Uterus (tissue), 4 donors: ENCODE results near the gene CORIN. TPM values are rescaled to one million over a fixed set of nuclear protein-coding genes. Genes with fewer than 3 reads are reported as not detected.

ENCODE experiments used
- DNase-seq, 2 donors: peaks; one replicate each; pipeline ENCODE4 v3.0.0-alpha.2; 2019 to 2020
- H3K27ac ChIP-seq, 2 donors: fragments of 200-600 bp; sonication (generic); 1 replicate in 1 of 2; 2 replicates in 1 of 2; pipeline ENCODE4 v1.5.1; 2016 to 2018
- H3K27me3 ChIP-seq, 2 donors: fragments of 200-600 bp; sonication (generic); one replicate each; pipeline ENCODE4 v1.5.1; 2018 to 2019; ENCODE audit warnings: control low read depth in 1 of 2
- H3K36me3 ChIP-seq, 2 donors: fragments of 200-600 bp; sonication (generic); one replicate each; pipeline ENCODE4 v1.5.1; 2019; ENCODE audit warnings: control low read depth in 1 of 2
- H3K4me1 ChIP-seq, 2 donors: fragments of 200-600 bp; sonication (generic); one replicate each; pipeline ENCODE4 v1.5.1; 2018 to 2019; ENCODE audit warnings: control low read depth in 1 of 2
- H3K4me3 ChIP-seq, 2 donors: fragments of 200-600 bp; sonication (generic); 1 replicate in 1 of 2; 2 replicates in 1 of 2; pipeline ENCODE4 v1.5.1; 2018 to 2019; ENCODE audit warnings: mild to moderate bottlenecking in 1 of 2
- H3K9me3 ChIP-seq, 2 donors: fragments of 200-600 bp; sonication (generic); one replicate each; pipeline ENCODE4 v1.5.1; 2019; ENCODE audit warnings: control low read depth in 1 of 2
- POLR2A ChIP-seq, 2 donors: fragments of 450-650 bp; IDR thresholded peaks; one replicate each; pipeline ENCODE4 v1.6.1; 2016; ENCODE audit warnings: antibody characterized with exemption in 2 of 2, mild to moderate bottlenecking in 1 of 2, moderate library complexity in 1 of 2
- intact Hi-C: fragments of 100-400 bp; cut with DNase I; formaldehyde crosslinking; loops from one replicate; pipeline ENCODE4 v1.15.1; 2023; ENCODE audit warnings: low total_unique reads
- total RNA-seq, 4 donors: library from RNA; depleted of rRNA in 3 of 4; stranded (reverse); fragments of >200 nt in 3 of 4; gene quantifications; one replicate each; pipeline versions ENCODE4 v1.1.0 to v1.2.4, GENCODE V29; 2014 to 2023
- TF ChIP-seq, protein P1 (sequence below), 4 experiments: fragments of 200-600 bp in 2 of 4; fragments of 450-650 bp in 2 of 4; sonication (generic) in 2 of 4; IDR thresholded peaks; one replicate each; pipeline ENCODE4 v1.5.1; 2016 to 2019; ENCODE audit warnings: antibody characterized with exemption in 4 of 4, mild to moderate bottlenecking in 2 of 4, moderate library complexity in 1 of 4
- donor health status: DM: yes; HTN: yes; CAD: no.

The CORIN gene
- total RNA-seq, 4 donors from 2014 or later, result 4.8 to 8.5 (median 6.4) TPM

DNA sequence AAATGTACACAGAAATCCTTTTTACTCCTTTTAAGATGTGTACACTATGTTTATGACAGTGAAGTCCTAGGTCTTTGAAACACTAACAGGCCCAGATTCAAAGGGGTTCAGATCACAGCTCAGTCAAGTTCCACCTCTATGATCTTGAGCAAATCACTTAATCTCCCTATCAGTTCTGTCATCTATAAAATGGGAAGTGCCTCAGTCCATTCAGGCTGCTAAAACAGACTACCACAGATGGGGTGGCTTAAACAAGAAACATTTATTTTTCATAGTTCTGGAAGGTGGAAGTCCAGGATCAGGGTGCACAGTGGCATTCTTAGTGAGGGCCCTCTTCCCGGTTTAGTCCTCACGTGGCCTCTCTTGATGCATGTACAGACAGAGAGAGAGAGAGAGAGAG, 117.1 kb downstream of the CORIN start:
- Histone ChIP-seq H3K27ac (no peak overlapping the region), H3K4me1 (no peaks in the 10 kb centered on the region), H3K27me3 (no peaks in the 10 kb centered on the region), H3K36me3 (no peaks in the 10 kb centered on the region), H3K9me3 (no peaks in the 10 kb centered on the region), H3K4me3 (no peak overlapping the region)
- intact Hi-C loops, result no loop called here
- no peak for DNase-seq
- no peak for TF ChIP-seq POLR2A (IDR thresholded peaks at IDR 0.05)
- TF ChIP-seq, protein P1, sequence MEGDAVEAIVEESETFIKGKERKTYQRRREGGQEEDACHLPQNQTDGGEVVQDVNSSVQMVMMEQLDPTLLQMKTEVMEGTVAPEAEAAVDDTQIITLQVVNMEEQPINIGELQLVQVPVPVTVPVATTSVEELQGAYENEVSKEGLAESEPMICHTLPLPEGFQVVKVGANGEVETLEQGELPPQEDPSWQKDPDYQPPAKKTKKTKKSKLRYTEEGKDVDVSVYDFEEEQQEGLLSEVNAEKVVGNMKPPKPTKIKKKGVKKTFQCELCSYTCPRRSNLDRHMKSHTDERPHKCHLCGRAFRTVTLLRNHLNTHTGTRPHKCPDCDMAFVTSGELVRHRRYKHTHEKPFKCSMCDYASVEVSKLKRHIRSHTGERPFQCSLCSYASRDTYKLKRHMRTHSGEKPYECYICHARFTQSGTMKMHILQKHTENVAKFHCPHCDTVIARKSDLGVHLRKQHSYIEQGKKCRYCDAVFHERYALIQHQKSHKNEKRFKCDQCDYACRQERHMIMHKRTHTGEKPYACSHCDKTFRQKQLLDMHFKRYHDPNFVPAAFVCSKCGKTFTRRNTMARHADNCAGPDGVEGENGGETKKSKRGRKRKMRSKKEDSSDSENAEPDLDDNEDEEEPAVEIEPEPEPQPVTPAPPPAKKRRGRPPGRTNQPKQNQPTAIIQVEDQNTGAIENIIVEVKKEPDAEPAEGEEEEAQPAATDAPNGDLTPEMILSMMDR (IDR thresholded peaks at IDR 0.05), result no peak

DNA sequence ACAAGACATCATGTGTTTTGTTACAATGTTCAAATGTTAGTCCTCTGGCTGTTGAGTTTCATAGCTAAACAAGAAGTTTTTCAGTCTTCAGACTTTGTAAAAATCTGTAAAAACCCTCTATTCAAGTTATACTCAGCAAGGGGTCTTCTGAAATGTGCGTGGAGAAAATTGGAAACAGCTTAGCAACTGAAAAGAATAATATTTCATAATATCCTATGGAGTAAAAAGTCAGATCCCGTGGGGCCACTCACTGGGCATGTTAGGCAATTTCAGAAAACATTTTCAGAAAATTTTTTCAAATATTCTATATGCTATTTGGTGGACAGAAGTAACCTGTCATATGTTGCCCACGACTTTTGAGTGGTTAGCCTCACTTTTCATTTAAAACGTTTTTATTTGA, 118.3 kb downstream of the CORIN start:
- Histone ChIP-seq H3K36me3 (no peaks in the 10 kb centered on the region), H3K27ac (no peak overlapping the region), H3K27me3 (no peaks in the 10 kb centered on the region), H3K9me3 (no peaks in the 10 kb centered on the region), H3K4me3 (no peak overlapping the region), H3K4me1 (no peaks in the 10 kb centered on the region)
- TF ChIP-seq, protein P1 (IDR thresholded peaks at IDR 0.05), result no peak
- no peak for TF ChIP-seq POLR2A (IDR thresholded peaks at IDR 0.05)
- intact Hi-C loops, result no loop called here
- no peak for DNase-seq

DNA sequence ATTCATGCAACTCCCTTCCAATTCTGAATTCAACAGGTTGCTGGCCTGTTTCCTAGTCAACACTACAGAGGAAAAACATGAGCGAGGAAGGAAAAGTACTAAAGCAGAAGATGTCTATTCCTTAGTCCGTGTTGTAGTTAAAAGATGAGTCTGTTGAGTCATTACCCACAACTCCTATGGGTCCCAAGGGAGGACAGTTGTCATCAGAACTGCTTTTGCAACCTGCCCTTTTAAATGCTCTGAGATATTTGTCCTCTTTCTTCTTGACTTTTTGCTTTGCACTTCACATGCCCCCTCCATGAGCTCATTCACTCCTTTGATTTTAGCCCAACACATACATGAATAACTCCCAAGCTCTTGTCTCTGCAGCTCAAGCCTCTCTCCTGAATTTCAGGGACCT, 119.2 kb downstream of the CORIN start:
- Histone ChIP-seq H3K27me3 (no peaks in the 10 kb centered on the region), H3K4me1 (no peaks in the 10 kb centered on the region), H3K36me3 (no peaks in the 10 kb centered on the region), H3K9me3 (no peaks in the 10 kb centered on the region), H3K27ac (no peak overlapping the region), H3K4me3 (no peak overlapping the region)
- intact Hi-C loops, result no loop called here
- no peak for TF ChIP-seq POLR2A (IDR thresholded peaks at IDR 0.05)
- TF ChIP-seq, protein P1 (IDR thresholded peaks at IDR 0.05), result no peak
- DNase-seq, result no peak

DNA sequence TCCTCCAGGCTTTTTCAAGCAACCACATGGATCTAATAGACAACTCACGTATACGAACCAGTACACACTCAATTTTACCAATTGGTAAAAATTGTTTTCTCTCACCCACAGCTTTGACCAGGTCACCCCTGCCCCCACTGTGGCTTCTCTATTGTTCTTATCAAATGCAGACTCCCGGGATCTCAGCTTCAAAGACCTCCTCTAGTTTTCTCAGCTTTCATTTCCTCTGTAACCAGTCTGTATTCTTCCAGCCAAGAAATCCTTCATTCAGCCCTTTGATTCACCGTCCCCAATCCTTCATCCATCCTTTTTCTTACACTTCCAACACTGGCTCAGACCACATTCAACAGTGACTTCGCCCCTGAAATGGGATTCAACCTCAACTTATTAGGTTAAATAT, 120.7 kb downstream of the CORIN start:
- TF ChIP-seq POLR2A (IDR thresholded peaks at IDR 0.05), result no peak
- TF ChIP-seq, protein P1 (IDR thresholded peaks at IDR 0.05), result no peak
- no peak overlapping the region for H3K4me3 ChIP-seq
- no peaks in the 10 kb centered on the region for H3K9me3 ChIP-seq
- no peaks in the 10 kb centered on the region for H3K27me3 ChIP-seq
- DNase-seq, result no peak
- H3K27ac ChIP-seq, result no peak overlapping the region
- intact Hi-C loops, result no loop called here
- H3K36me3 ChIP-seq, result no peaks in the 10 kb centered on the region
- no peaks in the 10 kb centered on the region for H3K4me1 ChIP-seq

- Histone ChIP-seq H3K9me3 (no peaks in the 10 kb centered on the region), H3K27me3 (no peaks in the 10 kb centered on the region), H3K4me1 (no peaks in the 10 kb centered on the region), H3K36me3 (no peaks in the 10 kb centered on the region), H3K4me3 (no peak overlapping the region), H3K27ac (no peak overlapping the region)
- TF ChIP-seq, protein P1 (IDR thresholded peaks at IDR 0.05), result no peak
- no peak for TF ChIP-seq POLR2A (IDR thresholded peaks at IDR 0.05)
- intact Hi-C loops, result no loop called here
- no peak for DNase-seq
Measured at GRCh38 chr4:47715716-47716416, 122.0 kb downstream of the CORIN start.
